Stimulated activated naive CD8-positive, alpha-beta T cell treated with anti-CD3 and anti-CD28 coated beads, Interleukin-15, Interleukin-2, amounts not matched to agents 100 ng/mL and 50 ng/mL, for 24 hours (primary cell): ENCODE measurements around the gene GPR39.

Experiments
- H3K27ac Mint-ChIP-seq: one replicate; pipeline ENCODE4 v1.8.0; 2021; ENCODE audit warnings: mild to moderate bottlenecking, mixed read lengths
- H3K27me3 Mint-ChIP-seq: one replicate; pipeline ENCODE4 v1.8.0; 2021; ENCODE audit warnings: mixed read lengths
- H3K36me3 Mint-ChIP-seq: one replicate; pipeline ENCODE4 v1.8.0; 2021; ENCODE audit warnings: low read depth, mixed read lengths
- H3K4me1 Mint-ChIP-seq: one replicate; pipeline ENCODE4 v1.8.0; 2021; ENCODE audit warnings: low read depth, mixed read lengths
- H3K4me3 Mint-ChIP-seq: one replicate; pipeline ENCODE4 v1.8.0; 2021; ENCODE audit warnings: mild to moderate bottlenecking, mixed read lengths
- H3K9me3 Mint-ChIP-seq: one replicate; pipeline ENCODE4 v1.8.0; 2021; ENCODE audit warnings: mixed read lengths

Gene GPR39

DNA sequence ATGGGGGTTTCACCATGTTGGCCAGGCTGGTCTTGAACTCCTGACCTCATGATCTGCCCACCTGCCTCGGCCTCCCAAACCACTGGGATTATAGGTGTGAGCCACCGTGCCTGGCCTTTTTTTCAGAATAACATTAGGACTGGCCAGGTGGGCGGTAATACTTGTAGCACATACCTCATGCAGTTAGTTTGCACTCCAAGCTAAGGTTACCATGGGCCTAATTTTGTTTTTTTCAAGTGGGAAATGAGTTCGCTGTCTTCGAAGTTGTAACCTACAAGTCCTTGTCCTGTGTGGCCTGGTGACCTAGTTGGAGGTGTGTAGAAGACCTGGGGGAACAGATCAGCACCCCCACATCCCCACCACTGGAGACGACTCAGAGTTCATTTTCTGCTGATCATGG lies 178.6 kb downstream of the GPR39 start:
- Mint-ChIP-seq H3K4me3 (no peak overlapping the region), H3K9me3 (peaks cover 3% of the 10 kb centered on the region), H3K27ac (no peak overlapping the region), H3K4me1 (no peaks in the 10 kb centered on the region), H3K36me3 (no peaks in the 10 kb centered on the region), H3K27me3 (peaks cover 8% of the 10 kb centered on the region)

DNA sequence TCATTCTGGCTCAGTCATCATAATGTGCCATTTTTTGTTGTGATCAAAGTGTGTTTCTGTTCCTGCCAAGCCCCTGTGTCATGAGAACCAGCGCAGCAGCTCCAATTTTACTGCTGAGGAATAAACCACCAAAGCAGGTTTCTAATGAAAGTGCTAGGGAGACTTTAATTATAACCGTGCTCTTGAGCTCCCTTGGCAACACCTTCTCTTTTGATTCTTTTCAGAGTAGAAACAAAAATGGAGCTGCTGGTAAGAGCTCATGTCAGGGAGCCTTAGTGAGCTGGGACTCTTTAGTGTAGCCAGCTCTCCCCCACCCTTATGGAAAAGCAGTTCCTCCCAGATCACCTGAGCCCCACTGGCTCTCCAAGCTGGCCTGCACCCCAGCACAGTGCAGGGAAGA lies 179.1 kb downstream of the GPR39 start:
- H3K4me1 Mint-ChIP-seq = no peaks in the 10 kb centered on the region
- no peaks in the 10 kb centered on the region for H3K36me3 Mint-ChIP-seq
- H3K4me3 Mint-ChIP-seq = no peak overlapping the region
- peaks cover 3% of the 10 kb centered on the region for H3K9me3 Mint-ChIP-seq
- peaks cover 12% of the 10 kb centered on the region for H3K27me3 Mint-ChIP-seq
- no peak overlapping the region for H3K27ac Mint-ChIP-seq

DNA sequence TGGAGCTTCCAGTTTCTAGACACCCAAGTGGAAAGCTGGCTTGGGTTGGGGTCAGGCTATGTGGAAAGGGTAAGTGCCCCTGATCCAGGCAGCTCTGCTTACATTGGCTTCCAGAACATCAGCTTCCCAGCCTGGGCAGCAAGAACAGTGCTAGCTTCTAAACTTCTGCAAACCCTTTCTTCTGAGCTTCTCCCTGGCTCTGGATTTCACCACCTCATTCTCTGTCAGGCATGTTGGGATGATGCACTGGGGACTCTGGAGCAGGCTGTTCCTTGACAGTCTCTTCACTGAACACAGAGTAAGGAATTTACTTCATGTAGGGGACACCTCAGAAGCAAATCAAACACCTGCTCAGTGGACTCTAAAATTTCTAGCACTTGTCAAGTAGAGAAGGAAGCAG lies 180.6 kb downstream of the GPR39 start:
- H3K27me3 Mint-ChIP-seq = peaks cover 12% of the 10 kb centered on the region
- H3K36me3 Mint-ChIP-seq = no peaks in the 10 kb centered on the region
- H3K9me3 Mint-ChIP-seq = peaks cover 3% of the 10 kb centered on the region
- H3K4me3 Mint-ChIP-seq = no peak overlapping the region
- H3K27ac Mint-ChIP-seq = no peak overlapping the region
- no peaks in the 10 kb centered on the region for H3K4me1 Mint-ChIP-seq

DNA sequence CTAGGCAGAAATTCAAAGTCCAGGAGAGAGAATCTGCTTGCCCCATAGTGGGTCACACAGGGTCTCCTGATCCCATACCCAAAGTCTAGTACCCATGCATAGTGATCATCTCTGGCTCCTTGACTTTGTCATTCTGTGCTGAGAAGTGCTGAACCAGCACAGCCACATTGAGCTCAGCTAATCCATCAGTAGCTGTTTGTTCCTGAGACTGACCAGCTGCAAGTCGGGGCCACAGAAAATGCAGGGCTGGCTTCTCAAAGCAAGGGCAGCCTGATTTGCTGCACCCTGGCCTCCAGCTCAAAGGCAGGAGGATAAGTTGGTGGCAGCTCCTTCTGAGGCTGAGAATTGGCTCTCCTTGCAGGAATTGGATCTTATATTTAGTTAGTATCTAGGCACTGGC lies 181.2 kb downstream of the GPR39 start:
- peaks cover 12% of the 10 kb centered on the region for H3K27me3 Mint-ChIP-seq
- H3K9me3 Mint-ChIP-seq = peaks cover 3% of the 10 kb centered on the region
- no peak overlapping the region for H3K27ac Mint-ChIP-seq
- no peak overlapping the region for H3K4me3 Mint-ChIP-seq
- no peaks in the 10 kb centered on the region for H3K36me3 Mint-ChIP-seq
- no peaks in the 10 kb centered on the region for H3K4me1 Mint-ChIP-seq

DNA sequence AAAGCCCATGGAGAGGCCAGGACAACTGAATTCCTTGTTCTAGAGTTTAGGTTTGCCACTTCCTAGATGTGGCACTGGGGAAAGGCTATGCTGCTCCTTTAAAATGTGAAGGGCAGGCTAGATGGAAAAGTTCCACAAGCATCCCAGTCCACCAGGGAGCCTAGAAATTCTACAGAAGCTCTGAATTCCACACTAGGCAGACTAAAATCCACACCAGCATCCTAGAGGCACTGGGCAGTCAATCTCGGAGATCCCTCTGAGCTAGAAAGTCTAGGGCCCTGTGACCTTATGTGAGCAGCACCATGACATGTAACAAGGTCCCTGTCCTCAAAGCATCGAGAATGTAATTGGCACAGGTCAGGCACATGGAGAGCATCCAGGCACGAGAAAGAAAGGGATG lies 181.9 kb downstream of the GPR39 start:
- no peaks in the 10 kb centered on the region for H3K36me3 Mint-ChIP-seq
- H3K27ac Mint-ChIP-seq = no peak overlapping the region
- H3K27me3 Mint-ChIP-seq = peaks cover 12% of the 10 kb centered on the region
- no peaks in the 10 kb centered on the region for H3K4me1 Mint-ChIP-seq
- no peak overlapping the region for H3K4me3 Mint-ChIP-seq
- H3K9me3 Mint-ChIP-seq = peaks cover 3% of the 10 kb centered on the region

DNA sequence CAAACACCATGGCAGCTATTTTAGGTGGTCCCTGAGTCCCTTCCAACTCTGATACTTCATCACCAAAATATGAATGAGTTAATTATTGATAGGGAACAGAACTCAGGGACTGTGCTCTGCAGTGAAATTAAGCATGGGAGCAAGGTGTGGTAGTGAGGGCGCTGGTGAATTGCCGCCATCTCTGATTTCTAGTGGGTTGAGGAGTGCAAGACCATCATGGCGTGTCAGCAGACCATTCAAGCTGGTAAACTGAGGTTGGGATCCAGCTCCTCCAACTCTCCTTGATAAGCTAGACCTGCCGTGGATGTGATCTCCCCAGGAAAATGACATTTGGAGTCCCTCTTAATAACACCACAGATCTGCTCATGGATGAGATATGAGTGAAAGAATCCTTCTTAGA lies 183.0 kb downstream of the GPR39 start:
- Mint-ChIP-seq H3K4me3 (no peak overlapping the region), H3K27ac (no peak overlapping the region), H3K36me3 (no peaks in the 10 kb centered on the region), H3K9me3 (peaks cover 3% of the 10 kb centered on the region), H3K27me3 (peaks cover 12% of the 10 kb centered on the region), H3K4me1 (no peaks in the 10 kb centered on the region)

DNA sequence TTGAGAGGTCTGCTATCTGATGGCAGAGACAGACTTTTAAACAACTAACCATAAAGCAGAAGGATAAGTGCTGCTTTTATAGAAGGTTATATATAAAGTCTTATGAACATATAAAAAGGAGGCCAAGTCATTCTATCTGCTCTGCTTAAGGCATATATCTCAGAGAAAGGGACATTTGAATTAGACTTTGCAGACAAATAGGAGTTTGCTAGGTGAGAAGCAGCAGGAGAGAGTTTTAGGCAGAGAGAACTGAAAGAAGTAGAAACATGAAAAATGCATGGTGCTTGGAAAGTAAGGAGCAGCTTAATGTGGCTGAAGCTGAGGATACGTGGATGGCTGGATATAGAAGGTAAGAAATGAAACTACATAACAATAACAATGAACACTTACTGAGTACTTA lies 188.0 kb downstream of the GPR39 start:
- Mint-ChIP-seq H3K27me3 (peaks cover 9% of the 10 kb centered on the region), H3K4me3 (no peak overlapping the region), H3K36me3 (no peaks in the 10 kb centered on the region), H3K9me3 (no peaks in the 10 kb centered on the region), H3K4me1 (no peaks in the 10 kb centered on the region), H3K27ac (no peak overlapping the region)

DNA sequence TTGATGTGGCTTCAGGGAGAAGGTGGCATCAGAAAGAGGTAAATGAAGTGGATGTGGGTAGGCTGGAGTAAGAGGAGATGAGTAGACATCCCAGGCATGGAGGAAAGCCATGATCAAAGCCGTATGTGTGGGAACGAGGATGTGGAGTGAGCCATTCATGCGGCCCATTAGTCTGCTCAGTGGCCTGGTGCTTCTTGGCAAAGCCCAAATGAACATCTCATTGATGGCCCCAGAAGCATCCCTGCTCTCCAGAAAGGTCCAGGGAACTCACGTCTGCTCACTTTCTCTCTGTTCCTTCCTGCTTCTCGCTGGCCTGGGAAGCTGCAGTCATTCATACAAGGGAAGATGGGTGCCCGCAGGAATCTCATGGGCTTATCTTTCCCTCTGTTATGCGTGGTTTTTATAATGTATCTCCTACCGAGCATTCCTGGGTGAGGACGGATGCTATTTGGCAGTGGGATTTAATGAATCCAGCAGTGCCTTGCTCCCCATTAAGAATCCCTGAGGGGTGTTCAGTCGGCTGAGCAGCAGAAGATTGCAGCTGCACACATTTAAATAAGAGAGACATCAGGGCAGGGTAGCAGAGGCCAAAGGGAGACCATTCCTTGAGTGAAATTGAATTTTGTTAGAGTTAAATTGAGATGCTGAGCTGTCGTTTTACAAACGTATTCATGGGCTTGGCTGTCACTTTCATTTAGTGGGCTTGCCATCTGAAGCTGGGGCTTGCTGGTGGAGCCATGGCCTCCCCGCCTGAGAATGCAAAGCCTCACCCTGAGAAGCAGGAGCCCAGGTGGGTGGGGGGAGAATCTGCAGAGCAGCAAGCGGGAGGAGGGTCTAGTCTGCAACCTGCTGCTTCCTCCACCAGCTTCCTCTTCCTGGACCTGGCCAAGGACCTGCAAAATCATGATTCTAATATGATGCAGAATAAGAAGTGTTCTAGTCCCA lies 188.9 kb downstream of the GPR39 start:
- H3K9me3 Mint-ChIP-seq = no peaks in the 10 kb centered on the region
- H3K27me3 Mint-ChIP-seq = peaks cover under 1% of the 10 kb centered on the region
- no peaks in the 10 kb centered on the region for H3K36me3 Mint-ChIP-seq
- H3K27ac Mint-ChIP-seq = no peak overlapping the region
- H3K4me1 Mint-ChIP-seq = no peaks in the 10 kb centered on the region
- no peak overlapping the region for H3K4me3 Mint-ChIP-seq

DNA sequence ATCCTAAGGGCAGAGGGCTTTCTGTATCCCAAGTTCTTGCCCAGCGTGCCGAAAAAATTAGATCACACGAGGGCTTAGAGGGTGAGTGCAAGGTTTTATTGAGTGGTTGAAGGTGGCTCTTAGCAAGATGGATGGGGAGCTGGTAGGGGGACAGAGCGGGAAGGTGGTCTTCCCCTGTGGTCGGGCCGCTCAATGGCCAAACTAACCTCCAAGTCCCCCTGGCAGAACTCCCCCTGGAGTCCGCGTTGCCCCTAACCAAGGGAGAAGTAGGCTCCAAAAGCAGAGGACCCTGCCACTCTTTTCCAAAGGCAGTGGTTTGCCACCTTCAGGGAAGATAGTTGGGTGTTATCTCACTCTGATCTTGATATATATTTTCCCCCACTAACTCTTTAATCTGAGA lies 190.0 kb downstream of the GPR39 start:
- Mint-ChIP-seq H3K4me3 (no peak overlapping the region), H3K4me1 (no peaks in the 10 kb centered on the region), H3K27me3 (no peaks in the 10 kb centered on the region), H3K27ac (no peak overlapping the region), H3K36me3 (no peaks in the 10 kb centered on the region), H3K9me3 (no peaks in the 10 kb centered on the region)

DNA sequence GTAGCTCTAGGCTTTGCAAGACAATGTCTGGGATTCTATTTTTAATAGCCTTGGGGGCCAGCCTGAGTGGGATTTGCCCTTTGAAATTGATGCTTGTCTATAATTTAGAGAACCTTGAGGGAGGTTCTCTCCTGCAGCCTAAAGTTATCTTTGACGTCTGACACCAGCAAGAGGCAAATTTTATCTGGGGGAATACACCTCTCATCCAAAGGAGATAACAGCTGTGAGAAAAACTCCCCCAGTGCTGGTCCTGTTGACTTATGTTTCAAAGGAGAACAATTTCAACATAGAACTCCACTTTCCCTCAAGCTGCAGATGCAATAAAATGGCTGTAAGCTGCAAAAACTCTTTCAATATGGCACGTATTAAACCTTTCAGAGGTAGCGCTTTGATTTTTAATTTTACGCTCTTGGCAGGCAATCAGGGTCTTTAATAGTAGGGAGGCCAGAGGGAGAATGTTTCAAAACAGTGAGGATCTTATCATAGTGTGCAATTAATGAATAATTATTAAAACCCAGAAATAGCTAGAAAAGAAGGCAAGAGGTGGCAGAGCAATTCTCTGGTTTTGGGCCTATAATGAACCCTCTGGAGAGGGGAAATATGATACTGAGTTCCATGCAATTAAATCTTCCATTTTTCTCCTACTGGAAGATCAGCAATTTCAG lies 191.0 kb downstream of the GPR39 start:
- no peak overlapping the region for H3K4me3 Mint-ChIP-seq
- no peaks in the 10 kb centered on the region for H3K4me1 Mint-ChIP-seq
- H3K9me3 Mint-ChIP-seq = no peaks in the 10 kb centered on the region
- H3K27ac Mint-ChIP-seq = no peak overlapping the region
- H3K27me3 Mint-ChIP-seq = no peaks in the 10 kb centered on the region
- no peaks in the 10 kb centered on the region for H3K36me3 Mint-ChIP-seq

DNA sequence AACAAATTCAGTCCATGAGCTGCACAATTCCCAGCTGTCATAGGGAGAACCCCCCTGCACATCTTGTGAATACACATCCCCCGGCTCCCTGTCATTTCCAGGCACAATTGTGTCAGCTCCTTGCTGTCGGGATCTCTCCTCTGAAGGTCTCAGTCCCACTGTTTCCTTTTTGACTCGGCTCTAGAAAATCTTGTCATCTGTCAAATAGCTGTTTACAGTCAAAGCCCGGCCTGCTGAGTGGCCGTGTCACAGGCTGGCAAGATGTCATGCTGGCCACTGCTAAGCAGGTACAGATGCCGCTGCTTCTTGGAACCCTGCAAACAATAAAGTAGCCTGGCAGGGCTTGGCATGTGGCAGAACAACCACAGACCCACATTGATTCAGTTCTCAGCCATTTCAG lies 191.7 kb downstream of the GPR39 start:
- H3K4me1 Mint-ChIP-seq = no peaks in the 10 kb centered on the region

DNA sequence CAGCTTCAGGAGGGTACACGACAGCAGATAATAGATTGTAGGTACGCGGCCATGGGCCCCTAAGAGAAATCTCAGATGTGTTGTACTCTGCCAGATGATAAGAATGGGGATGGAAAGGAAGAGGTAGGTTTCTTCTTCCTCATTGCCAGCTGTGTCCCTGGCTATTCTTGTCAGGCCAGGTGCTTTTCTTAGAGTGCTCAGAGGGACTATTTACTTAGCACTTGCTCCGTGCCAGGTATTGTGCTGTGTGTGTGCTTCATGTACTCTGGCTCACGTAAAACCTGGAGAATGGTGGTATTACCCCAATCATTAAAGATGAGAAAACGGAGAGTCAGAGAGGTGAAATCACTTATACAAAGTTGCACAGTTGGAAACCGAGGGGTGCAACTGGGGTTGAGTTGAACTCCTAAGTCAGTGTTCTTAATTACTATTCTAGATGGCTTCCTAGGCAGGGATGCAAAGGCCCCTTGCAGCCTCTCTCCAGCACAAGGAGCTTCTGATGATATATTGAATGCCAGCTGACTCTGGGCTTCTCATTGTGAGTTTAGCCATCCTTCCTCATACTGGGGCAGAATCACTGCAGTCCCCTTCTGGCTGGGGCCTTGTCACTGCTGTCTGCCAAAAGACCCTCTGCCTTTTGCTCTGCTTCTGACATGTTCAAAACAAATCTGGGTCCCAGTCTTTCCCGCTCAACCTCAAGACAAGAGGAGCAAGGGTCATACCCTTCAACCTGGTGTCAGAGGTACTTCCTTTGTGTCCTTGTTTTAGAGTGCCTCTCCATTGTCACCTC lies 192.7 kb downstream of the GPR39 start:
- Mint-ChIP-seq H3K27me3 (no peaks in the 10 kb centered on the region), H3K27ac (no peak overlapping the region), H3K4me1 (no peaks in the 10 kb centered on the region), H3K9me3 (no peaks in the 10 kb centered on the region), H3K4me3 (no peak overlapping the region), H3K36me3 (no peaks in the 10 kb centered on the region)

More for the DNA sequence above, 191.7 kb downstream of the GPR39 start:
- Mint-ChIP-seq H3K27ac (no peak overlapping the region), H3K27me3 (no peaks in the 10 kb centered on the region), H3K36me3 (no peaks in the 10 kb centered on the region), H3K4me3 (no peak overlapping the region), H3K9me3 (no peaks in the 10 kb centered on the region)

DNA sequence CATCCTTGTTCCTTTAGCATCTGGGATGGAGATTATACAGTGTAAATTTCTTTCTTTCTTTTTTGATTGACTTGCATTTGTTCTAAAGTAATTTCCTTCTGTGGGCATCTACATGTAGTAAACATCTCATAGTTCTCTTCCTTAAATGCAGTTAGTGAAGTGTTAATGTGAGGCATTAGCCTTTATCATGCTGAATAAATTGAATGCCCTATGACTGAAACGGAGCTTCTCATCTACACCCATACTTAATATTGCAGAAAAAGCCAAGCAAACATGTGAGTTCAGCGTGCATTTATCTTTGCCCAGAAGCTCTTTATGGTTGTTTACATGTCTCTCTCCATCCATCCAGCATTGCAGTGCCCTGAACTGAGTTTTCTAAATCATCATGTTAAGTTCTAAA lies 195.1 kb downstream of the GPR39 start:
- Mint-ChIP-seq H3K4me3 (no peak overlapping the region), H3K36me3 (no peaks in the 10 kb centered on the region), H3K4me1 (no peaks in the 10 kb centered on the region), H3K27me3 (no peaks in the 10 kb centered on the region), H3K9me3 (no peaks in the 10 kb centered on the region), H3K27ac (no peak overlapping the region)

DNA sequence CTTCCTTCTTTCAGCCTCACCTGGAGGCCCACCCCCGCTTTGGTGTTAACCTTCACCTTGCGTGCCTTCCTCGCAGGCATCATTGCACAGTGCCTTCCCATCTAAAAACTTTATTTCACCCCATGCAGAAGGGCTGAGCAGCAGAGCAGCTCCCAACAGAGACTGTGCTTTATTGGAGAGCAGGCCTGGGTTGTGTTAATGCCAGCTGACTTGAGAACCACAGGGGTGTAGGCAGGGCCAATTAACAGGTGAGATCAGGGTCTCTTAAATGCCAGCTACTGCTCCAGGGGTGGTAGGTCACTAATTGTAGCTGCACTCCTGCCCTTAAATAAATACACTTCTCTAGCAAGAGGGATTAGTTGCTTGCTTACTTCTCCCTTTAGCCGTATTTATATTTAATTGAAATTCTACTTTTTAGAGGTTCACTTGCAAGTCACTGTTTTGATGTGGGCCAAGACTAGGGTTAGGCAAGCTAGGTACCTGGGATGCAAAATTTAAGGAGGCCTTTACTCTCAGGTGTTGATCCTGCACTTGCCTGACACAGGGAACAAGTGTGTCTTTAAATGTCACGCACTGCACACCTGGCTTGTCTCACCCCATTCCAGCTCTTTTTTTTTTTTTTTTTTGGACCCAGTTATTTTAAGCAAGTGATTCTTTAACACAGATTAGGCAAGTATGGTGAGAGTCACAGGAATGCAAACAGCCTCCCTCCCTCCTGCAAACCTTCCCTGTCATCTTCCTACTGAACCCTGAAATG lies 198.9 kb downstream of the GPR39 start:
- H3K36me3 Mint-ChIP-seq = no peaks in the 10 kb centered on the region
- H3K9me3 Mint-ChIP-seq = no peaks in the 10 kb centered on the region
- no peak overlapping the region for H3K4me3 Mint-ChIP-seq
- H3K27me3 Mint-ChIP-seq = no peaks in the 10 kb centered on the region
- H3K27ac Mint-ChIP-seq = no peak overlapping the region
- H3K4me1 Mint-ChIP-seq = no peaks in the 10 kb centered on the region
